DMS79 treated with DMSO at 0.1 percent for 48 hours (cell line): Measurements from ENCODE around the gene ATP11A.
"Not testable (repeated sequence)": the region's sequence is repeated elsewhere in the genome, so short reads cannot be mapped to it uniquely, and the experiment has no call there.

Experiments
- DNase-seq: peaks from one replicate; lab custom pipeline; 2025; lab: John Stamatoyannopoulos, UW

ATP11A gene

DNA sequence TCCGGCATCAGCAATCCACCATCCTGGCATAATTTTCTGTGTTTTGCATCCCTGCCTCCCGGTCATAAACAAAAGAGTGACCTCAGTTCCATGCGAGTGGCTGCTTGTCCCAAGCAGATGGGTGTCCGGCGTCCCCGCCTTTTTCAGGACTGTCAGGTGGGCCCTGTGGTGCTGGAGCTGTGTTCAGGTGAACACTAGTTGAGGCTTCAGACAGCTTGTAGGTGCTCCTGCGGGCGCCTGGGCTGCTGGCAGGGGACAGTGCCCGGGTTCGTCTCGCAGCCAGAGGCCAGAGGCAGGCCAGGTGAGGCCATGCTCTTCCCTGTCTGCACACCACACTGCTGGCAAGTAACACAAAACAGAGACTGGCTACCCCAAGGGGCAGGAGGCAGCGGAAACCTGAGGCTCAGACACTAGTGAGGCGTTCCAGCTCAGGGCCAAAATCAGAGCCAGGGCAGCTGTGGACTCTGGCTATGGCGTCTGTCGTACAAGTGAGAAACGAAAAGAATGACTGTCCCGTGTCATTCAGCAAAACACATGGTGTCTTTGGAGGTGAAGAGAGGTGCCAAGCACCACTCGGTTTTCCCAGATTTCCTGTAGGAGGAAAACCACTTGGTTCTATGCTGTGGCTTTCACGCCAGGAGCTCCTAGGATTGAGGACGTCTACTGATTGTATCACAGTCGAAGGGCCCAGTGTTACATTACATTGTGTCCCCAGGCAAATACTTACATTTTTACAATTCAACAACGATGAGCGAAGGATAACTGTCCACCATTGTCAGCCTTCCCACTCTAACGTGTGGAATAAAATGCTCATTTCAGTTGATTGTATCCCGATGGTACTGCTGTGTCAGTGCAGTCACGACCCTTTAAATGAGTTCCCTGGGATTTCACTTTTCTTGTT, 104.0 kb downstream of the ATP11A start:
- DNase-seq: no peak

DNA sequence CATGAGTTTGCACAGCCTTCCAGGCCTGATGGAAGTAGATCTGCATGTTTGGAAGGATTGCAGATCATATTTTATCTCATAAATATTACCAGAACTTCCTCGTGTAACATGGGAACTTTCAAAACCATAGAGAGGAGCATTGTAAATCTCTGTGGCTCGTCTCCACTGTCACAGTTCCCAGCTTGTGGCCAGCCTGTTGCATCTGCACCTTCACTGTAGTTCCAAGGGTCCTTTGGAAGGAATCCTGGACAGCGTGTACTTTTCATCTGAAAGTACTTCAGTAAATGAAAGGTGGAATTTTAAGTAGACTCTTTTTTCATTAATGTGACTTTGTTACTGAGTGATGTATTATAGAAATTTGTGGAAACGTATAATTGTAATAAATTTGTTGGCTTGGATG, 105.4 kb downstream of the ATP11A start:
- DNase-seq: no peak

DNA sequence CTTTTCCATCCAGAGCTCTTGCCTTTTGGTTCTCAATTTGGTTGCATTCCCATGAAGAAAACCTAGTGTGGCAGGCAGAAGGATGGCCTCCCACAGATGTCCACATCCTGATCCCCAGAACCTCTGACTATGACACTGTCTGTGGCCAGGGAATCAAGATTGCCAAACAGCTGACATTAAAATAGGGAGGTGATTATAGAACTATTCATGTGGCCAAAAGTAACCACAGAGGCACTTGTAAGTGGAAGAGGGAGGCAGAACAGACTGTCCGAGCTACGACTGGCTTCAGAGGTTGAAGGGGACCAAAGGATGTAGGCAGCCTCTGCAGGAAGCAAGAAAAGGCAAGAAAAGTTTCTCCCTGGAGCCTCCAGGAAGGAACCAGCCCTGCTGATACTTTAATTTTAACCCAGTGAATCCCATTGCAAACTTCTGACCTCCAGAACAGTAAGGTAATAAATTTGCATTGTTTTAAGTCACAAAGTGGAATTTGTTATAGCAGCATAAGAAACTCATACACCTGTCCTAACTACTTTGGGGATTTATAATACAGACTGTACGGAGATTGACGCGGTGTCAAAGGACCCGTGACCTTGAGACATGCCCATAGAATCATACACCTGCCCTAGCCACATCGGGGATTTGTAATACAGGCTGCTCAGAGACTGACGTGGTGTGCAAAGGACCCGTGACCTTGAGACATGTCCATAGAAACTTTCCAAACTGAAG, 106.5 kb downstream of the ATP11A start:
- DNase-seq: no peak

DNA sequence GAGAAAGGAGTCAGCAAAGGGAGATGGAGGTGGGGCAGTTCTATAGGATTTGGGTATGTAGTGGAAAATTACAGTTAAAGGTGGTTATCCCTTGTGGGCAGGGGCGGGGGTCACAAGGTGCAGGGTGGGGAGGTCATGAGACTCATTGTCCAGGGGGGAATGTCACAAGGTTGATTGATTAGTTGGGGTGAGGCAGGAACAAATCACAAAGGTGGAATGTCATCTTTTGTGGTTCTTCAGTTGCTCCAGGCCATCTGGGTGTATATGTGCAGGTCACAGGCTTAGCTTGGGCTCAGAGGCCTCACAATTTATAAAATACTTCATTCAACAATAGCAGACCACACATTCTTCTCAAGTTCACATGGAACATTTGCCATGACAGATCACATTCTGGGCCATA, 109.6 kb downstream of the ATP11A start:
- DNase-seq: no peak

DNA sequence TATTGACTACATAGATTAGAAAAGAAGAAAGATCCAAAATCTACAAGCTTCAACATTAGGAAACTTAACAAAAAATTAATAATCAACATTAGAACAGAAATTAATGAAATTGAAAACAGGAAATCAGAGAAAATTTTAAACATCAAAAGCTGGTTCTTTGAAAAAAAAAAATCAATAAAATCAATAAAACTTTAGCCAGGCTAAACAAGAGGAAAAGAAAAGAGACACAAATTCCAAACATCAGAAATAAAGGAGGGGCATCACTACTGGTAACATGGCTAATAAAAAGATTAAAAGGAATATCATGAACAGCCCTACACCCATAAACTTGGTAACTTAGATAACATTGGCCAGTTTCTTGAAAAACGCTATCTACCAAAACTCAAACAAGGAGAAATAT, 110.2 kb downstream of the ATP11A start:
- no peak for DNase-seq

DNA sequence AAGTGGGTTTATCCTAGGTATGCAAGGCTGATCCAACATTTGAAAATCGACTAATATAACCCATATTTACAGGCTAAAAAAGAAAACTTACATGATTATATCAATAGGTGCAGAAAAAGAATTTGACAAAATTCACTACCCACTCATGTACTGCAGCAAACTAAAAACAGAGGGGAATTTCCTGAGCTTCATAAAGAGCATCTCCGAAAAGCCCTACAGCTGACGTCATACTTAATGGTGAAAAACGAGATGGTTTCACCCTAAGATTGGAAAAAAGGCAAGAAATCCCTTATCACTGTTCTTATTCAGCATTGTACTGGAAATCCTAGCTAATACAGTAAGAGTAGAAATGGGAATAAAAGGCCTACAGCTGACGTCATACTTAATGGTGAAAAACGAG, 111.0 kb downstream of the ATP11A start:
- not testable (repeated sequence) for DNase-seq

DNA sequence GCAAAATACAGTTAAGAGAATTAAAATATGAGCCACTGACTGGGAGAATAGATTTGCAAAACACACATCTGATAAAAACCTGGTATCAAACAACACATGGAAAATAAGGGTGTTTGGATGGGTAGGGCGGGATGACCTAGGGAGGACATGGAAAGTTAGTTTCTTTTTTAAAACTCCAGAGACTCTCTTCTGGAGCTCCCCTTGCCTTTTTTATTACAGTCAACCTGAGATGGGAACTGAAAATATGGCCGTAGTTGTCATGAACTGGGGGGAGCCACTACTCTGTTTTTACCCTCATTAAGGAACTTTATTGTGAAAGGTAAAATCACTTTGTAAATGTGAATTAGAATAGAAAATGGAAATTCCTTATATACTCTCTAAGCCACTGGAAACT, 113.0 kb downstream of the ATP11A start:
- no peak for DNase-seq

DNA sequence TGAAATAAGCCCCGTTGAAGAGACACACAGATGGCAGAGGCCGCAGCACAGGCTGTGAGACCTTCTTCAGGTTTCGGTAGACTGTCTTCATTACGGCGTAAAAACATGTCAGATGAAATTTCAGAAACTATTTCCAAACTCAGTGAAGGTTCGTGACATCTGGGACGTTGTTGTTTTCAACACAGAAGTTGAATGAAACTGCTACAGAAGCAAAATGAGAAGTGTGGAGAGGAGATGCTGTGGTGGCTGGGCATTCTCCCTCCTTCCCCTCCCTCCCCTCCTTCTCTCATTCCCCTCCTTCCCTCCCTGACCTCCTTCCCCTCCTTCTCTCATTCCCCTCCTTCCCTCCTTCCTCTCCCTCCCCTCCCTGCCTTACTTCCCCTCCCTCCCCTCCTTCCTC, 113.6 kb downstream of the ATP11A start:
- no peak for DNase-seq

DNA sequence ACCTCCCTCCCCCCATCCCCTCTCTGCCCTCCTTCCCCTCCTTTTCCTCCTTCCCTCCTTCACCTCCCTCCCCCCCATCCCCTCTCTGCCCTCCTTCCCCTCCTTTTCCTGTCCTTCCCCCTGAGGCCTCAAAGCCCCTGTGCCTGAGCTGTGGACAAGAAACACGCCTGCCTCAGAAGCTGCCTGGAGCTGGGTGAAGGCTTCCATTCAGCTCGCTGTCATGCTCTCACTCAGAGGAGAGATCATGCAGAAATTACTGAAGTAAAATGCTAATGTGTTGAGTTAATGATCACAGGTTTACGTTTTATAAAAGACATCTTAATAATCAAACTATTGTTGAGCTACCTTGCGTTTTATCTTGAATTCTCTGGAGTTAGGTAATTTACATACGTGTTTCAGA, 114.5 kb downstream of the ATP11A start:
- DNase-seq: no peak

DNA sequence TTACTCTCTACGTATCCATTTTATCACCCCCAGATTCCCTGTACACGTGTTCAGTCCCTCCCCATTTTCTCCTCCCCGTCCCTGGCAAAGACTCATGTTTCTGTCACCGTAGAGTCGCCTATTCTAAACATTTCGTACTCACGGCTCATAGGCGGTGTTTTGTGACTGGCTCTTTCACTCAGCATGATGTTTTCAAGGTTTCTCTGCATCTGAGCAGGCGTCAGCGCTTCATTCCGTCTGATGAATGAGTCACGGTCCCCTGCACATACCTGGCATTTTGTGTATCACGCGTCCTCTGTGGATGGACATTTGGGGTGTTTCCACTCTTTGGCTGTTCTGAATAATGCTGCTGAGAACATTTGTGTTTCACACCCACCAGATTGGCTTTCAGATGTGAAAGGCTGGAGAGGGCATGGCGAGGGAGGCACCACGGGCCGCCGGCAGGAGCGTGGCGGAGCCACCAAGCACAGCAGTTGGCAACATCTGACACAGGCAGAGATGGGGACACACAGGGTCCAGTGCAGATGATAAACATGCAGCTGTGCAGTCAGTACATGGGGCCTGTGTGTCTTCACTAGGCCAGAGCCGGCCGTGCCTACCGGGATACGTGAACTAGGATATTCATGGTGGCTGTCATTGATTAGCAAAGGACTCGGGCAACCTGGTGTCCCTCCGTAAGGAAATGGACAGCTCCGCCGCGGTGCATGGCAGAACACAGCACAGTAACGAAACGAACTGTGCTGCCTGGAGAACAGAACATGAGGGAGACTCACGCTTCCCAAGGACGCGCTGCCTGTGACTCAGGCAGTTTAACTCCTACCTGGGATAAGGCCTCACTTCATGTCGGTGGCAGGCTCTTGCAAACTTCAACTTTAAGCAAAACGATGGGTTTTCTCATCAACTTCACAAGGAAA, 117.2 kb downstream of the ATP11A start:
- DNase-seq: no peak

DNA sequence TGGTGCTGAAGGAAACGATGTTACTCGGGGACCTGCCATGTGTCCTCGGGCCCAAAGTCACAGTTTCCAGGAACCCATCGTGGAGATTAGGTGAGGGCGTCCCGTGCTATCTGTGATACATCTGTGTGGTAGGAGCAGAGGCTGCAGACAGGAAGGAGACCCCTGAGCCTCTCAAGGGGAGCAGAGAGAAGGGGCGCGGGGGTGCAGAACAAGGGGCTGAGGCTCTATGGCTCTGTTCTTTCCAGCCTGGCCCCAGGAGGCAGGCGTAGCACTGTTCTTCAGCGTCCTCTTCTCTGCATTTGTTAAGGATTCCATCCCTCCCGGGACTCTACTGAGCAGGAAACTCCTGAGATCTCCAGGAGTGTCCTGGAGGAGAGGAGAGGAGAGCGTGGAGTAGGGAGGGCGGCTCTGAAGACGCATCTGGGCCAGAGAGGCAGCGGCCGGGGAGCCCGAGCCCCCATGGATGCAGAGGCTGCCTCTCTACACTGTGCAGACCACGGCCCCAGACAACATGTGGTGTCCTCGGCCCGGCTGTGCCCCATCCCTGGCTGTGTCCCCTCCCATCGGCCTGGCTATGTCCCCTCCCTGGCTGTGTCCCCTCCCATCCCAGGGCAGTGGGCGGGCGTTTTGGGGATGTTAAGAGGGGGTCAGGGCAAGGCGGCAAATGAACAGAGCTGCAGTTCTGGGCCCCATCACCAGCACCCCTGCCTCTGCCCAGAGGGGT, 118.0 kb downstream of the ATP11A start:
- no peak for DNase-seq

DNA sequence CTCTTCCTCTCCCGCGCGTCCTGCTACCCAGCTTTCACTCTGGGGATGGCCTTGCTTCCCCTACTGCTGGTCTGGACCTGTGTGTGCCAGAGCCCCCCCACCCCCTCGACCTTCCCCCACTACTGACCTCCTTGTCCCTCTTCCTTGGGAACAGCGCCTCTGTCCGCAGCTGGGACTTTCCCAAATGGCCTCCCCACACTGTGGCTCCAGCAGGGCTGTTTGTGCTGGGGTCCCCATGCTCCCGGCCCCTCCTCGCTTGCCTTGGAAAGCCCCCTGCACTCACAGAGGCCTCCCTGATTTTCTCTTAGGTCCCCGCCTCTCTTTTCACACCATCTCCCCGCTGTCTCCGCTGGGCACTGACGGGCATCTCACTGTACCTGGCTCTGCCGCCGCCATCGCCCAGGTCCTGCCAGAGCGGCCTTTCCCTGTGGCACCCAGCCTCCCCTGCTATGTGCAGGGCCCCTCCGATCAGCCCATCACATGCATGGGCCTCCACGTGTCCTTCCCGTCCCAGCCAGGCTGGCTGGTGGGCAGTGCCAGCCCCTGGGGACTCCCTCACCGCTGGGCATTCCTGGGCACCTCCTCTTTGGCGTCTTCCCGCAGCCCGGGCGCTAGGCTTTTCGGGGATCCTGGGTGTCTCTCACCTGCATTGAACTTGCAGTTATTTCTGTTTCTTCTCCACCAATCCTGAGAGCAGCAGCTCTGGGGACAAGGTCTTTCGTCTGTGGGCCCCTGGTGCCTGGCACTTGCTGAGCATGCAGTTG, 118.7 kb downstream of the ATP11A start:
- DNase-seq: no peak

DNA sequence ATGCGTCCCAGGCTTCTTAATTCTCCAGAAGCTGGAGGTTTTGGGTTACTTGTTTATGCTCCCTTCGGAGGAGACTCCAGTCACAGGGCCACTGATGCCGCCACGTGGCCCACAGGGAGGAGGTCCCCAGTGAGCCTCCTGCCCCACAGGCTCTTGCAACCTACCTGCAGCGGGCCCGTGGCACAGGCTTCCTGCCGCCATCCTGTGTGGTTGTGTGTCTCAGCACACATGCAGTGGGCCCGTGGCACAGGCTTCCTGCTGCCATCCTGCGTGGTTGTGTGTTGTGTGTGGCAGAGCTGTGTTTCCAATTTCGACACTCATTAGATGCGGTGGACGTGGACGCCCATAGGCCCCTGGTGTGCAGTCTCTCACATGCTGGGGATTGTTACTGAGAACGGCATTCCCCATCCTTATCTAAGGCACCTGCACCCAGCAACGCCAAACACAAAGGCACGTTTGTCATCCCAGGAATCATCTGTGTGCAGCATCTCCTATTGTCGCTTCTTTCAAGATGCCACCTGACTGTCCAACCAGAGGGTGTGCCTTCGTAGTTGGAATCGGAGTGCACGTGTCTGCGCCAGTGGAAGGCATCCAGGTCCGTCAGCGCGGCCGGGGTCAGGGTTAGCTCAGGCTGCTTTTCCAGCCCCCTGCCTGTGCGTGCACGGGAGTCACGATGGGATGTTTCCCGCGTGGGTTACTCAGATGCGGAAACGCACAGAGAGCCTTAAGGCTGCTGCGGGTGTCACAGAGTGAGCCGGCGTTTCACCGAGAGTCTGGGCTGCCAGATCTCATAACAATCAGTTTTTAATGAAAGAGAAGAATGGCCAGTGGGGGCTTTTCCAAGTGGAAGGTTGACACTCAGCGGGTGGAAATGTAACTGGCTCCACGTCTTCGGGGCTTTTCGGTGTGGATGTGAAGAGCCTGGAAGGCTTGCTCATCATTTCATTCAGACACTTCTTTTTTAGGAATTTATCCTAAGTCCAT, 119.8 kb downstream of the ATP11A start:
- DNase-seq: no peak

DNA sequence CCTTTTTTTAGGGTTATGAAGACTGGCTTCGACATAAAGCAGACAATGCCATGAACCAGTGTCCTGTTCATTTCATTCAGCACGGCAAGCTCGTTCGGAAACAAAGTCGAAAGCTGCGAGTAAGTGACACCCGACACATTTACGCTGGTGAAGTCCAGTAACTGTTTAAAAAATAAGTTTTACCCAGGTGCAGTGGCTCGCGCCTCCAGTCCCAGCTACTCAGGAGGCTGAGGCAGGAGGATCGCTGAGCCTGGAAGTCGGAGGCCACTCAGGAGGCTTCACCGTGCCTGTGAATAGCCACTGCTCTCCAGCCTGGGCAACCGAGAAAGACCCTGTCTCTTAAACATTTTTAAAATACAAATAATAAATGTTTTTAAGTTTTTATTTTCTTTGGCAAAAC, 120.8 kb downstream of the ATP11A start:
- no peak for DNase-seq

DNA sequence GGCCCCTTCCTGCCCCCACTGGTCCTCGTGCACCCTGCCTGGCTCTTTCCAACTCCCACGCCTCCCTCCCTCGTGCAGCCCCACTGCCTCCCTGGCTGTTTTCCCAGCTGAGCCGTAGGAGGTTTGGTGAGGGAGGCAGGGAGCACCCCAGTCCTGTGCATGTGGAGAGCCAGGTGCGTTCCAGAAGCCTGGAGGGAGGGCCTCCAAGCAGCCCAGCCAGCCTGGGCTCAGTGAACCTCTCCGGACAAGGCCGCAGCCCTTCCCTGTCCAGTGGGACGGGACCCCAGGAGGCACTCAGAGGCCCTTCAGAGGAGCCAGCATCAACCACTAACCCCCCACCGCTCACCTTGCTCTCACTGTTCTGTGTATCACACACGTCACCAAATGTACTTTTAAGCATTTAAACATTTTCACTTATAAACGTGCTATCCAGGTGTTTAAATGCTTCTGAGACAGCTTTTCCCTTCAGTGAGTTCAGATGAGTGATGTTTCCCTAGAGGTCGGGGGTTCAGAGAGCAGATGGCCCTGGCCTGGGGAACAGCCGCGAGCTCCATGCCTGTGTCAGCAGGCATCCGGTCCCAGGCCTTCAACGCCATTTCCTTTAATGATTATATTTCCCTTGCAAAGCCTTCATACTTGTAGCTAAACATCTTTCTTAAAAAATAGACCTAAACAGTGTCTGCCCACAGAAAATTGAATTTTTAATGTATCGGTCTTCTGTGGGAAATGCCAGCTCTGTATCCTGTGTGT, 122.6 kb downstream of the ATP11A start:
- DNase-seq: no peak

DNA sequence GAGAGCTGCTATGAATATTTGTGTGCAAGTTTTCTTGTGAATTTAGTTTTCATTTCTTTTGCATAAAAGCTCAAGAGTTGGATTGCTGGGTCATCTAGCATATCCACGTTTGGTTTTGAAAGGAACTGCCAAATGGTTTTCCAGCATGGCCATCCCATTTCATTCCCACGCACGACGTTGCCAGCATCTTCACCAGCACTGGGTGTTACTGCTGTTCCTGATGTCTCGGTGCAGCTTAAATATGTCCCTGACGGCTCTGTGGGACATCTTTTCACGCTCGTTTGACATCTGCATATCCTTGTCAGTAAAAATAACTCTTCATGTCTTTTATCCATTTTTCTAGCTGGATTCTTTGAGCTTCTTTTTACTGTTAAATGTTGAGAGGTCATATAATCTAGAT, 123.7 kb downstream of the ATP11A start:
- no peak for DNase-seq

DNA sequence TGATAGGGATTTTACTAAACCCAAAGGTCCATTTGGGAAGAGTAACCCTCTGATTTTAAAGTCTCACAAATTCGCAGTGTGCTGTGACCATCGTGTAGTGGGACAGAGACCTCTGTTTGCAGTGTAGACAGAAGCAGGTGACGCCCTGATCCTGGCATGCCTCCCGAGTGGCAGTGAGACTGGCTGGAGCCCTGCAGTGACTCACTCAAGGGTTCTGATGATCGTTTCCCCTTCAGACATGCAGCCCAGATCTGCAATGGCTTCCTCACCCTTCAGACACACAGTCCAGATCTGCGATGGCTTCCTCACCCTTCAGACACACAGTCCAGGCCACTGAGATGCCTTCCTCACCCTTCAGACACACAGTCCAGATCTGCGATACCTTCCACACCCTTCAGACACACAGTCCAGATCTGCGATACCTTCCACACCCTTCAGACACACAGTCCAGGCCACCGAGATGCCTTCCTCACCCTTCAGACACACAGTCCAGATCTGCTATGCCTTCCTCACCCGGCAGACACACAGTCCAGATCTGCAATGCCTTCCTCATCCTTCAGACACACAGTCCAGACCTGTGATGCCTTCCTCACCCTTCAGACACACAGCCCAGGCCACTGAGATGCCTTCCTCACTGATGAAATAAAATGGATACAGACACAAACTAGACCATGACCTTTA, 125.2 kb downstream of the ATP11A start:
- no peak for DNase-seq

DNA sequence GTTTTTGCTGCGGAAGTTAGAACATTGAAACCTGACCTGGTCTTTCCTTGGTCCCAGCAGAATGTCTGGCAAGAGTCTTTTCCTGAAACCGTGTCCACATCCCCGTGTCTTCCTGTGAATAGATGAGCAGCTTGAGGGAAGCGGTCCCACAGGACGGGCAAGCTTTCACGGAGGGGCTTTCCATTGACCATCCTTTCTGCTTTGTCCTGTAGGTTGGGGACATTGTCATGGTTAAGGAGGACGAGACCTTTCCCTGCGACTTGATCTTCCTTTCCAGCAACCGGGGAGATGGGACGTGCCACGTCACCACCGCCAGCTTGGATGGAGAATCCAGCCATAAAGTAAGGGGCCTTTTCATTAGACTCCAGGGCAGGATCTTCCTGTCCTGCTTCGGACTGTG, 126.0 kb downstream of the ATP11A start:
- DNase-seq: no peak
